Stimulated activated CD4-positive, alpha-beta T cell treated with anti-CD3 and anti-CD28 coated beads, Interleukin-1b, Interleukin-23, amount 100 ng/mL, for 1 hour (primary cell): ENCODE data around the gene CACNA2D3.
"Not testable (repeated sequence)": the region's sequence is repeated elsewhere in the genome, so short reads cannot be mapped to it uniquely, and the experiment has no call there.

Source experiments
- DNase-seq, 2 donors: peaks; one replicate each; pipeline ENCODE4 v3.0.0-alpha.2; 2020; ENCODE audit warnings: low read depth in 2 of 2

CACNA2D3 gene

DNA sequence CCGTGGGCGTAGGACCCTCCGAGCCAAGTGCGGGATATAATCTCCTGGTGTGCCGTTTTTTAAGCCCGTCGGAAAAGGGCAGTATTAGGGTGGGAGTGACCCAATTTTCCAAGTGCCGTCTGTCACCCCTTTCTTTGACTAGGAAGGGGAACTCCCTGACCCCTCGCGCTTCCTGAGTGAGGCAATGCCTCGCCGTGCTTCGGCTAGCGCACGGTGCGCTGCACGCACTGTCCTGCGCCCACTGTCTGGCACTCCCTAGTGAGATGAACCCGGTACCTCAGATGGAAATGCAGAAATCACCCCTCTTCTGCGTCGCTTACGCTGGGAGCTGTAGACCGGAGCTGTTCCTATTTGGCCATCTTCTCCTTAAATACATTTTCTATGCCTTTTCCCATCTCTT, 342.2 kb downstream of the CACNA2D3 start:
- not testable (repeated sequence) for DNase-seq

DNA sequence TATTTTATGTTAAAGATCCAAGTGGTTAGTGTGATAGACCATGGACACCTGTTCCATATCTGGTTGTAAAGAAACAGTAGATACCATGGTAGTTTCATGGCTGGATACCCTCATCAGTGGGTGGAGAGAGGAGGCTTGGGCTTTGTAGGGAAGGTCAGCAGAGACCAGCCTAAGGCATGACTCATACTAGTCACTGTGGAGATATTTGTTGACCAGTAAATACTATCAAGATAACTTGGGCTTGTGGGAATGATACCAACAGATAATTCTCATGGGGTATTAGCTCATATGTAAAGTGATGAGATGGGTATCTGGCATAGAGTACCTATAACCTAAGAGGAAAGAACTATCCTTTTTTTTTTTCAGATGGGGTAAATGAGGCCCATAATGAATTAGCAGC, 354.5 kb downstream of the CACNA2D3 start:
- no peak for DNase-seq

DNA sequence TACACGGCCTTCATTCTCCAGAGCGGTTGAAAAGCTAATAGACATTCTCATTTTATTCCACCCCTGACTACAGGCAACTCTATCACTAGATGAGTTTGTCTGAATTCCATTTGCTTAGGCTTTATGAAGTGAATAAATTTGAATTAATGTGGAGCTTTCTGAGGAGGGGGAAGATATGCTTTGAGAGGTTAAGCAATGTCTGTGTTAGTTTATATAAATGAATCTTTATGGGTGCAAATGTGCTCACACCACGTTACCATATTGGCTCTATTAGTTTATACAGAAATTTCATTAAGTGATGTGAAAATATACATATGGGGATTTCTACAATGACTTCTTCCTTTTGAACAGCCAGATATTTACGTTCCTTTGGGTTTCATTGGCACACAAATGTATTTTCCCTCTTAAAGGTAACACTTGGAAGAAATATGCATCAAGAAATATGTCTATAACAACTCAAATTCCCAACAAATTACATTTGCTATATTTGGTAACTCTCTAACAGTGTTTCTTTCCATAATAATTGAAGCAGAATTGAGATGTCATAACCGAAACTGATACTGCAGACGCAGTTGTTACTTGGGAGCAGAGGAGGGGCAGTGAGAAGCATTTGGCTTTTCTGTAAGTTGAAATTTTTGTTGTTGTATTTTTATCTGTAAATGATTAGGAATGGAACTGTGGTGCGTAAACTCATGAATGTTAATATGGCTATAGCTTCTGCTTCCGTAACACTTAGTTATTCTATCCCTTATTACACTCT, 359.4 kb downstream of the CACNA2D3 start:
- no peak for DNase-seq

DNA sequence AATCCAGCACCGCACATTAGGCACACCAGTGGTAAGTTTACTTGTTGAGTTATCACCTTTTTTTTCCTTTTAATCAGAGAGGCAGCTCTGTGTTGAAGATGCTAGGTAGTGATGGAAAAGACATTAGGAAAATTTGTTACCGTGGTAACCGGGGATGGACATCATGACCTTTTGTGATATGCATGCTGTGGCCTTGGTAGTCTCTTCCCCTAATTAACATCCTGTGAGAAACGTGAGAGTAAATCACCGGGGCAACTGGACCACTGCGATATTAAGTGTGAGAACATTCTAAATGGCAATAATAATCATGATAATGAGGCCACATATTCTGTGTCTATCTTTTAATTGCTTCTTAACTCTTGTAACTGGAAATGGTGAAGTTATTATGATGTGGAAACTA, 362.0 kb downstream of the CACNA2D3 start:
- DNase-seq, result no peak

DNA sequence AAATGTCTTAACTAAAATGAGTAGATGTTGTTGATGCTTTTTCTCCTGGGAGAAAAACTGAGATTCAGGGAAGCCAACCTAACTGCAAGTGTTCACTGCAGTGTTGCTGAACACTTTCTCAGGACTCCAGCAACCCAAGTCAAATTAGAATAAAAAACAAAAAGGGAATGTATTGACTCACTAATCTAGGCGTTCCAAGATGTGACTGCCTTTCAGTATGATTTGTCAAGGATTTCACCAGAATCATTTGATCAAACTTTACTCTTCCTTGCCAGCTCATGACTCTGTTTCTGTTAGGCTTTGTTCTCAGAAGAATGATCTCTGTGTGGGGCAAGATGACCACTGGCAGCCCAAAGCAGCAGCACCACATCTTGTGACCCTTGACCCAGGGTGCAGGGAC, 364.0 kb downstream of the CACNA2D3 start:
- DNase-seq, result no peak

DNA sequence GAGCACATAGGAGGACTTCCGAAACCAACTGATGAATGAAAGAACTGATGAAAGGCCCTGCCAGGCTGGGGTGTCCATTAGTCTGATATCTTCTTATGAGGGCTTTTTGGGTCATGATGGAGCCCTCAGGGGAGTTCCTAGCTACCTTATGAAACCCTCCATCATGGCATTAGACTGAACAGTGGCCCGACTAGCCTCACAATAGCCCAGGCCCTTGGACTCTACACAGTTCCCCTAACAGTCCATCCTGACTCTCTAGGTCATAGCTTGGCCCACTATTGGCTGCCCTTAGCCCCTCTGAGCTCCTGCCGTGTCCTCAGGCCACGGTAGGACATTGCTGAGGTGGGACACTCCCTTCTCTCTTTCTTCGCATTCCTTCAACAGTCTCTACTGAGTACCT, 365.9 kb downstream of the CACNA2D3 start:
- DNase-seq, result no peak

DNA sequence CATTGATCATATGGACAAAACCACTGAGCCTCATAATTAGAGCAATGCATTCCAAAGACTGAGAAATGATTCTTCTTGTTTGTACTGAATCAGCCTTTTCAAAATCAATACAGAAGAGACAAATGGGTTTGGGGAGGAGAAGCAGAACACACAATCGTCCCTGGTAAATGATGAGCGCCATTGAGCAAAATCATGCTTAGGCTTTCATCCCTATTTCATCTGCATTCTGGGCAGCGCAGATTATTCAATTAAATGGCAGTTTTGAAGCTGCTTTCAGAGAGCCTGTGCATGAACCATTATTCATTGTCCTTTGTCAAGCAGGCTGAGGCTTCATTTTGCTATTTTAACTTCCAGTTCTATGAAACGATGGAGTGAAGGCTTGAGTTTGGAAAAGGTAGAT, 371.9 kb downstream of the CACNA2D3 start:
- DNase-seq, result no peak

DNA sequence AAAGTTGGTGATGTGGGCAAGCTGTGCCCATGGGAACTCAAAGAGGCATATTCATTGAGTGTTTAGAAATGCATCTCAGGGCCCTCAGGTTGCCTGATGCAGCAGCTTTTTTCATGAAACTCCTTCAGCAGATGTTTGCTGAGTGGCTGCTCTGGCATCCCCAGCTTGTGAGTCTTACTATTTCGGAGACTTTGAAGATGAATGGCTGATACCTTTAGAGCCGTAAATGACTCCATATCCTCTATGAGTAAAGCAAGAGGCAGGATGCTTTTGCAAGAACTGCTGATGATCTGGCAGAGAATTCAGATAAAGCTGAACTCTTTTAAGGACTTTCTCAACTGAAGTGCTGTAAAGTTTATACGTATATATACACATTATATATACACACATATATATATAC, 384.3 kb downstream of the CACNA2D3 start:
- DNase-seq, result no peak

DNA sequence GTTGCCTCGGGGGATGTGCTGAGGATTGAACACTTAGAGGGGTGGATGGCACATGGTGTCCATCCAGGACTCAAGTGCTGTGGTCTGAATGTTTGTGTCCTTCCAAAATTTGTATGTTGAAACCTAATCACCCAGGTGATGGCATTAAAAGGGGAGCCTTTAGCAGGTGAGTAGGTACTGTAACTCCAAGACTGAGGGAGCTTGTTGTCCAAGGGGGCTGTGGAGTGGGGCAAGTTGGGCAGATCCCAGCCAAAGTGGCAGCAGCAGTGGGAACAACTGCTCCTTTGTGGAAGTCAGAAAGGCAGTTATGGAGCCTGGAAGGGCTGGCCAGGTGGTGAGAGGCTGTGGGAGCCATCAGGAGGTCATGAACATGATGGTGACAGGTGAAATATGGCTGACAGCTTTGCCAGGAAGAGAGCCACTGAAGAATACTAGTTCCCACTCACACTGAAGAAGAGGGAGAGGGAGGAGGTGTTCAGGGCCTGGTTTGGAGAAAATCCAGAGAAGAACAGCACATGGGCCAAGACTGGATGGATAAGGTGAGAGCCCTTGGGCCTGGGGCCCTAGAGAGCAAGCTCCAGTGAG, 385.6 kb downstream of the CACNA2D3 start:
- no peak for DNase-seq

DNA sequence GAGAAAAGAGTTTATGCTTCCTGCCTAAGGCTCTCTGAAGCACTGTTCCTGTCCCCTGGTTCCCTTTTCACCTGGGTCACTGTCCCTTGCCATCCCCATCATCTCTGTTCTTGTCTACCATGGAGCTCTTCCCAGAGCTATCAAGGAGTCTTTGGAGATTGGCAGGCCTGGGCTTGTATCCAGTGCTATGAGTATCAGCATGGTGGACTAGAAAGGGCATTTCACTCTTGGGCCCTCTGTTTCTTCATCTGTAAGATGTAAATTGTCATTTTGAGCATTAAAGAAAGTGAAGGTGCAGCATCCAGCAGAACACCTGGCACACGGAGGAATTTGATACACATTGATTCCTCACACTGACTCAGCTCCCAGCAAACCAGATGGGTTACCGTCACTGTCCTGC, 388.2 kb downstream of the CACNA2D3 start:
- no peak for DNase-seq

DNA sequence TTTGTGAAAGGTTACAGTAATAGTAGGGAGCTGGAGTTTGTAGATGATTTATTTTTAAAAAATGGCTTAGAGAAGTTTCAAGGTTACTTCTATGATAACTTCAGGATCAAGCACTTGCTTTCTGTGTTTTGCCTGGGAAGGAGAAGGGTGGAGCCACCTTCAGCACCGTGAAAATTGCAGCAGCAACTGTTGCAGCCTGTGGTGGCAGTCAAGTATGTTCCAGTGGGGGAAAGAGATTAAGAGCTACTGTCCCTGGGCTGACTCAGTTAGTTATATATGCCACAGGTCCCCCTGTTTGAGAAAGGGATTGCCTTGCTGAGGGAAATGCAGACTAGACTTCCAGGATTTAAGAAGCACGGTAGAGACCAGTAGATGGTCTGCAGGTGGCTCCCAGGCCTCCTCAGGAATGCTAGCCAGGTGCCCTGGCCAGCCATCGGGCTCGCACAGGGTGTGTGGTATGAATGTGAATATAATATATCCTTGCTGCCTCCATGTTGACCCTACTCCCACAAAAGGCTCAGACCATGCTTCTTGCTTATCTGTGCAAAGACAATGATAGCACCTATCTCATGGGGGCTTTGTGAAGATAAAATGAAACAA, 389.5 kb downstream of the CACNA2D3 start:
- no peak for DNase-seq

DNA sequence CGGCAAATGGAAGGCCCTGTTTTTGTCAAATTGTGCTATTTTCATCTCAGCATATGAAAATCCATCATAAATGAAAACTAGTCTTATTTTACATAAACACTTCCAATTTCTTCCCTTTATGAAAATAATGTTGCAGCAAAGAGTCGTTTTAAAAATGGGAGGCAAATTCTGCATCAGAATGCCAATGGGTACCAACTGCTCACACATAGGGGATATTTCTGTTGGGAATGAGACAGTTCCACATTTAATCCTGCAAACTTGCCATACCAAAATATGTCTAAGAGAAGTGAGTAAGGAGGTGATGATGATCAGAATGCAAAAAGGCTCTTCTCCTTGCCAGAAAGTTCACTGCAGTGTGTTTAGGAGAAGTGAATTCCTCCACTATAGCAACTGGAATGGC, 391.7 kb downstream of the CACNA2D3 start:
- no peak for DNase-seq

DNA sequence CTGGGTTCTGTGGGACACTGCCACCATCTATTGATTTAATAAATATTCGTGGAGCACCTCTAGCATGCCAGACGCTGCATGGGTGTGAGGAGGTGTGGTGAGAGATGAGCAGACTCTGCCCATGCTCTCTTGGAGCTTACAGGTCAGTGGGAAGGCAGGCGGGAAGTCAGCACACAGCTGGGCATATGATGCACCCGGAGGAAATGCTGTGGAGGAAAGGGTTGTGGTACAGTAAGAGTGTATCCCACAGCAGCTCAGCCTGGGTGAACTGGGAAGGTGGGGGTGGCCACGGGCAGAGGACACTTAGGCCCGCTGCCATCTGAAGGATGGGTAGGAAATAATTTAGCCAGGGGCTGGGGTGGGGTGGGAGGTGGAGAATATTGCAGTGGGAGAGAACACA, 392.1 kb downstream of the CACNA2D3 start:
- no peak for DNase-seq

DNA sequence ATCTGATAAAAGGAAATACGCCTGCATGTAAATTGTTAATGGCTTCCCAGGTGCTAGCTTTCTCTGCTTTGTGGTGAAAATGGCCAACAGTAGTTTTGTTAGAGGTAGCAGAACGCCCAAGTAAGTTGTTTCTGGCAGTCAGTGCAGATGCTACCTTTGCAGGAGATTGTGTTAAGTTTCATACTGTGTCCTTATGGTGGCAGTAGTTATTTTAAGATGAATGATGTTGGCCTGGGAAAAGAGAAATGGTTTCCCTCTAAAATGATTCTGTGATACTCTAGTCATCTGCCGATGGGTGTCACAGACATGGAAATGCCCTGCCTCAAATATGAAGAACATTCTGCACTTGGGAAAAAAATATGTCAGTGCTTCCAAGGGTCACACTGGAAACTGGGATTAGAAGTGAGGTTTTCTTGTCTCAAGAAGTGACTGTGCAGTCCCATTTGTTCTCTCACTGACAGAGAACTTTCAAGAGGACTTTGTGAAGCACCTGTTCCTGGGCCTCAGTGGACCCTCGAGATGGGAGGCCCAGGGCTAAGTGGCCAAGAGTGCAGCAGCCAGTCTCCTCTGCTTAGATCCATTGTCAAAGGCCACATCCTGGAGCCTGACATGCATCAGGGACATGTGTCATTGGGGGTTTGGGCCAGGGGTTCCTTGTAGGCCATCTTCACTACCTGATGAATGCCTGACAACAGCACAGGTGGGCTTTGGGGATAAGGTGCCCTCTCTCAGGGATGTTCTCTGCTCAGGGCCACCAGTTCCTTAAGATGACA, 393.3 kb downstream of the CACNA2D3 start:
- DNase-seq, result no peak

DNA sequence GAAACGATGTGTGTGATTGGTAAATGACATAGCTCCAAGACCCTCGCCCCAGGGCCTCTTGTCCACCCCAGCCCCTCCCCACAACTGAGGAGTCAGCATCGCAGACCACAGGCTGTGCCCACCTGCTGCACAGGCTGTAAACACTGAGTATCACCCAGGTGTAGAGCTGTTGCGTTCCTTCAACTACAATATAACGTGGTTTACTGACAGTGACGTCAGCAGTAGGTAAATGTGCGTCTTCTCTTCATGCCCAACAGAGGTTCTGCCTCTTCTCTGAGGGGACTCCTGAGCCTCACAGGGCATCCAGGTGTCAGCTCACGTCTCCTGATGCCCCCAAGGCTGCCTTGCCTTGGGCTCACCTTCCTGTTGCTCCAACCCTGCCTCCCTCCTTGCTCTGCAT, 395.1 kb downstream of the CACNA2D3 start:
- DNase-seq, result no peak

DNA sequence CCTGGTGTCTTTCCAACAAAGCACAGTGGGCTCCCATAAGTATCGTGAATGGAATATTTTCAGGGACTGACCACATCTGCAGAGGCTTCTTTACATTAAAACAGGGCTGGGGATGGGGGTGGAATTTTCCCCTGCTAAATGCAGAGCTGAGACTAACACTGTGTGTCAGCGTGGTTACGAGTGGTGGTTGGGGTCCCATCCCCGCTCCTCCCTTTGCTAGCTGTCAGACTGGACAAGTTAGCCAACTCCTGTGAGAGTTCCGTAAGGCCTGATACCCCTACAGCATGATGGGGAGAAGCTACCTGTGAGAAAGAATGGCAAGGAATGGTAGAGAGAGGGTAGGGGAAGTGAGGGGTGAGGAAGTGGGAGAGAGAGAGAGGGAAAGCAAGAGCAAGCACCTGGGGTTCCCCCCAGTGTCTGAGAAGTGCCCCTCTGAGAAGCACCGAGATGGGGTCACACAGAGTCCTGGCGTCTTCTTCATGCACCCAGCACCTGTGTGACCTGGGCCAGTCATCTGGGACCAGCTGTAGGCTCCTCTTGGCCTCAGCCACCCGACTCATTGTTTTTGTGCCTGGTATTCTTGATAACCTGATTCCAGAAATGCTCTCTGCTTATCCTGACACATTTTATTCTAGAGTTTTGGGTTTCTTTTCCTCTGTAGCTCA, 395.8 kb downstream of the CACNA2D3 start:
- DNase-seq, result no peak

DNA sequence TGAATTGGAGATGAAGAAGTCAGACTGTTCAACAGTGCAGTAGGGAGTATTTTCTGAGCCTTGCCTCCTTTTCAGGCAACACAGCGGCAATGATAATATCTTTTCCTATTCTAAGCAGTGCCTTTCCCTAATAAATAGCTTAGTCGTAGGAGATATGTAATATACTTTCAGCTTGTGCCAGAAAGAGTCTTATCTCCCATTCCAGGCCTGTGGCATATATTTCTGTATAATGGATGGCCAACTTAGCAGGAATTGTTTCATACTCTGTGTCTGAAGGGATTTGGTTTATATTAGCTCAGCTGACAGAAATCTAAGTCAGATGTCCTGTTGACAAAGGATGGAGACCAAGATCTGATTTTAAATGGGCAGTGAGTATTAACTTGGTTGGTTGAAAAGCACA, 397.1 kb downstream of the CACNA2D3 start:
- no peak for DNase-seq

DNA sequence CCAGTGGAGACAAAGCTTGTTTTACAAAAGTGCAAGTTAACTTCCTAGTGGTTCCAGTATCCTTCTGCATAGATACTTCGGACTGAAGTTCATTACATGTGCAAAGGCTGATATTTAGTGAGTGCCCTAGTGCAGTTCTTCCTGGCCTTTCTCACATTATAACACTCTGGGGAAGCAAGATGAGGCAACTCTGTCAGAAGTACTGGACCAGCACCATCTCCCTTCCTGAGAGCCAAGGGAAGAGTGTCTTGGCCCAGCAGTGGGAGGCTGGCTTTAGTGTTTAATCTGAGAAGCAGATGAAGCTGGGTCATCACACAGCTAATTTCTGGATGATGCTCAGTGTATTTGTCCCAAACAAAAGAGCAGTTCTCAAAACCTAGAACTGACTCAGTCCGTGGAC, 397.7 kb downstream of the CACNA2D3 start:
- no peak for DNase-seq

DNA sequence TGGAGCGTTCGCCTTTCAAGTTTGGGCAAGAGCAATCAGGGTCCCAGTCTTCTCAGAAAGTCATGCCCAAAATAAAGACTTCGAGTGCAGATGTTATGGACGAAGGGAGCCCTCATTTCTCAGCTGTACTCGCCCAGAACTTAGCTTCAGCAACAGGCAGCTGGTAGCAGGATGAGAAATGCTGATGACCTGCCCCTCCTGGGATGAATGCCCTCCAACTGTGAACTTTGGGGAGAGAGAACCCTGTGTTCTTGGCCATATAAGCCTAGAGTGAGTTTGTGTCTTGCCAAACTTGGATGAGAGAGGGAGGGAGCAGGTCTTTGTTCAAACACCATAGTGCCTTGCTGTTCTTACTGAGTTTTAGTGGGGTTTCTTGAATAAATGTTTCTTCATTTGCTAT, 405.2 kb downstream of the CACNA2D3 start:
- no peak for DNase-seq

DNA sequence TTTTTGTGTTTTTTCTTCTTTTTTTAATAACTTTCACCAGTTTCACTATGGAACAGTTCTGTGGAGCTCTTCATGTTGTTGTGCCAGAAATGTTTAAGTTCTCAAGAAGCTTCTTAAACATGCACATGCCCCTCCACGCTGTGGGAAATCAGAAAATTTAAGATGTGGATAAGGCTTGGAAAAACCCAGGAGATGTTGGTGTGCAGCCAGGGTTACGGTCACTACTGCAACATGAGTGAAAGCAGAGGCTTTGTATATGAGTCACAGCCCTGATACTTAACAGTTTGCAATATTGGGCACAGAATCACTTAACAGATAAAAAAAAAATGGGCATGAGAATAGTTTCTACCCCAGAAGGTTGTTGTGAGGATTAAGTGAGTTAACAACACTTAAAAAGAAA, 405.6 kb downstream of the CACNA2D3 start:
- DNase-seq, result no peak

DNA sequence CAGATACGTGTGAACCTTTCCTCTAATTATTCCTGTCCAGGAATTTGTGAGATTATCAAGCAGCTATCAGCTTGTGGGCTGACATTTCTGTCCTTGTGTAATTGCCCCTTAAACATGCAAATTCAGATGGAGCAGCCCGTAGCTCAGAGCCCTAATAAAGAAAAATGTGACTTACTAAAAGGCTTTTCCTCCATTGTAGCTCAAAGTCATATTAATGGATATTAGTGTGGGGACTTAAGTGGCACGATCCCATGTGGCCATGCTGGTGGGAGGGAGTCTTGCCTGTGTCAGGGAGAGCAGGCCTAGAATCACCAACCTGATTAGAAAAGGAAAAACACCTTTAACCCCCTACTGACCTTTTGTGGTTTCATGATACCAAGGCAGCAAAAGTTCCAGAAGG, 406.3 kb downstream of the CACNA2D3 start:
- no peak for DNase-seq

DNA sequence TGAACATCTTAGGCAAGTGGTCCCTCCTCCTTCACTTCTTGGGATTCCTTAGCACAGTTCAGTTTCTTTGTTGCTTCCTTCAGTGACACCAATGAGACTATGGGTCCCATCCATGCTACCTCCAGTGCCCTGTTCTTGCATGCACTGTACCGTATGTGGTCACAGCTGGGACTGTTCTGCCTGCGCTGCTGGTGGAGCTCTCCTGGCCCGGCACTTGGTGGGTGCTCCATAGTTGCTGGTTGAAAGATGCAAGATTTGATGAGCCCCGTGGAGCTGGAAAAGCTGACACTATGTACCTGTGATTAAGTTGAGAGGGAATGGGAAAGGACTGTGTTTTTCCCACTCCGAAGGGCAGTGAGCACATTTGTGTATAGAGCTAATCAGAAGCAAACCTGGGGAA, 407.7 kb downstream of the CACNA2D3 start:
- DNase-seq, result no peak
